Right cardiac atrium (tissue), 5 donors: Measurements from ENCODE around the gene PNPT1. TPM values are rescaled to one million over a fixed set of nuclear protein-coding genes. Genes with fewer than 3 reads are reported as not detected.
A peak's percentile ranks its signal among the peaks of the same experiment; 100 is the strongest.
"Not testable (repeated sequence)": the region's sequence is repeated elsewhere in the genome, so short reads cannot be mapped to it uniquely, and the experiment has no call there.

Experiments used
- ATAC-seq, 2 donors: fragments of 200-7000 bp; cut with Tn5 transposase; one replicate each; pipeline versions ENCODE4 v1.8.0 to v1.9.1; 2020; ENCODE audit warnings: moderate library complexity in 2 of 2, mild to moderate bottlenecking in 1 of 2
- DNase-seq, 3 donors: peaks; one replicate each; pipeline ENCODE4 v3.0.0-alpha.2; 2020
- H3K27ac ChIP-seq: one replicate; pipeline ENCODE4 v1.5.1; 2013; ENCODE audit warnings: mild to moderate bottlenecking, low read length, control low read depth, moderate library complexity
- H3K27me3 ChIP-seq: one replicate; pipeline ENCODE4 v1.6.1; 2013; ENCODE audit not compliant: control insufficient read depth, insufficient read depth
- H3K4me1 ChIP-seq: one replicate; pipeline ENCODE4 v1.6.1; 2013; ENCODE audit warnings: low read length; ENCODE audit not compliant: control insufficient read depth, insufficient read depth
- H3K4me3 ChIP-seq: one replicate; pipeline ENCODE4 v1.5.1; 2013; ENCODE audit warnings: low read length, control low read depth
- H3K9me3 ChIP-seq: one replicate; pipeline ENCODE4 v1.6.1; 2013; ENCODE audit warnings: low read length; ENCODE audit not compliant: control insufficient read depth
- WGBS: extraction: QIAGEN DNeasy Blood & Tissue Kit; methylation state at CpG from one replicate; pipeline ENCODE4 v1.1.7; 2013; 5-methylcytosine and 5-hydroxymethylcytosine counted together
- intact Hi-C, 4 donors: fragments of 100-400 bp; cut with DNase I; formaldehyde crosslinking; loops; one replicate each; pipeline versions ENCODE4 v1.11.0 to v1.14.0; 2022 to 2023
- polyA plus RNA-seq: library from polyadenylated mRNA; stranded (reverse); fragments of 200-250 nt; gene quantifications from one replicate; pipeline ENCODE4 v1.2.3, GENCODE V29; 2013
- total RNA-seq, 4 donors: library from RNA; stranded (reverse); fragmentation: NEBNext Ultra II Directional; extraction: Animal tissue kit (Norgen Biotek cat#: 25700); gene quantifications; one replicate each; pipeline ENCODE4 v1.2.1, GENCODE V29; 2021
- donor health status: healthy with polysubstance abuse.
- donor health status: DM: no; HTN: yes; CAD: no.
- donor health status: DM: no; HTN: no; CAD: no.
- donor health status: DM: no; HTN: yes; CAD: no; lungs with severe emphysema.
- donor health status: DM: yes; HTN: yes; CAD: no.

PNPT1 gene
- total and polyA plus RNA-seq, 5 donors, result 11.7 to 23.5 (median 21.2) TPM

DNA sequence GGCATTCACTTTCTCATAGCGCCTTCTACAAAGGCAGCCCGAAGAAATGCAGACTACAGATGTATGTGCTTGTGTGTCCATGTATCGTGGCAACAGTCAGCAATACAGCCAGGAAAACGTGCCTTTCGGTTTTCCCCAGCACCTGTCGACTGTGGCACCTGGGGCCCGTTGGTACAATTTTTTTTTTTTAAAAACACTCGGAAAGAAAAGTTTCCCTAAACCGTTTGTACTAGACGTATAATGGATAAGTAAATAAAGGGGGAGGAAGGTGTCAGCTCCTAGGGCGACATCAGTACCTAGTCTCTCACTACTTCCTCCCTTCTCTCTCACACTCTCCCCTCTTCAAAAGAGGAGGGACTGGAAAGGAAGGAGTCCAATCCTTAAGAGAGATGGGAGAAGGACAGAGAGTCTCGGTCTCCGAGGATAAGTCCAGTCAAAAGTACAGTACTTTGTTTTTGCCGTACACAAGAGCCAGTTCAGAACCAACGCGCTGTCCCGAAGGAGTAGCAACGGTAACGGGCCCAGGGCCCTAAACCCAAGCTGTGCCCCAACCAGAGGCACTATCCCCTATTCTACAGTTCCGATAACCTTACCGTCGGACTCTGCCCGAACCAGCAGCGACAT lies 77.0 kb downstream of the PNPT1 start:
- ATAC-seq, result peak; percentile 1 to 13
- H3K4me3 ChIP-seq, result peak overlapping the region; percentile 79
- under 1% methylated on average over 24 of the region's 24 CpGs for WGBS
- H3K9me3 ChIP-seq, result no peaks in the 10 kb centered on the region
- no peak for DNase-seq
- no peaks in the 10 kb centered on the region for H3K27me3 ChIP-seq
- H3K4me1 ChIP-seq, result peaks cover 8% of the 10 kb centered on the region
- intact Hi-C loops, result no loop called here
- H3K27ac ChIP-seq, result peak overlapping the region; percentile 96

- Histone ChIP-seq H3K27ac (no peak overlapping the region), H3K27me3 (no peaks in the 10 kb centered on the region), H3K4me3 (no peak overlapping the region), H3K9me3 (no peaks in the 10 kb centered on the region), H3K4me1 (peaks cover 7% of the 10 kb centered on the region)
- ATAC-seq (no peak), DNase-seq (no peak)
- intact Hi-C loops, result no loop called here
- 90% methylated on average over 1 of the region's 1 CpG for WGBS
Measured at GRCh38 chr2:55611997-55612396, 81.6 kb downstream of the PNPT1 start.

DNA sequence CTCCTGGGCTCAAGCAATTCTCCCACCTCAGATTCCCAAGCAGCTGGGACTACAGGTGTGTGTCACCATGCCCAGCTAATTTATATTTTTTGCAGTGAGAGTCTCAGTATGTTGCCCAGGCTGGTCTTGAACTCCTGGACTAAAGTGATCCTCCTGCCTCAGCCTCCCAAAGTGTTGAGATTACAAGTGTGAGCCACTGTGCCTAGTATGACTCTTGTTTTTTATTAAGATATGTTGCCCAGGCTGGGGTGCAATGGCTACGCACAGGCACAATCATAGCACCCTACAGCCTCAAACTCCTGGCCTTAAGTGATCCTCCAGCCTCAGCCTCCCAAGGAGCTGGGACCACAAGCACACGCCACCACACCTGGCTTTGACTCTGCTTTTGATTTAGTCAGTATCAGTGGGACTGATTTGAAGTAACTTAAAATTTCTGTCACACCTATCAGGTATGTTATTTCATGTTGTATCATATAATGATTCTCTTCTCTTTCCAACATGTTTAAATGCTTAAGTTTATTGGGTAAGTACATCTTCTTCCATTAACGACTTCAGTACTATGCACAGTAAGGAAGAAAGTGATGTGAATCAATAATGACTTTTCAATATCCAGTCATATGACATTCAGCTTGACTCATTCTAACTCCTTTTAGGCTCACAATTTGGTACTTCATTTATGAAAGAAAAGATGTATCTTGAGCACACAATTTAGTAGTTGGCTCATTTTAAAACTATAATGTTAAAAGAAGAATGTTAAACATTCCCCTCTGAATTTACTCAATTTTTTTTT lies 82.5 kb downstream of the PNPT1 start:
- ATAC-seq, result no peak
- H3K4me3 ChIP-seq, result no peak overlapping the region
- WGBS, result 98% methylated on average over 3 of the region's 3 CpGs
- peaks cover 7% of the 10 kb centered on the region for H3K4me1 ChIP-seq
- intact Hi-C loops, result no loop called here
- no peaks in the 10 kb centered on the region for H3K27me3 ChIP-seq
- no peak overlapping the region for H3K27ac ChIP-seq
- no peak for DNase-seq
- no peaks in the 10 kb centered on the region for H3K9me3 ChIP-seq

DNA sequence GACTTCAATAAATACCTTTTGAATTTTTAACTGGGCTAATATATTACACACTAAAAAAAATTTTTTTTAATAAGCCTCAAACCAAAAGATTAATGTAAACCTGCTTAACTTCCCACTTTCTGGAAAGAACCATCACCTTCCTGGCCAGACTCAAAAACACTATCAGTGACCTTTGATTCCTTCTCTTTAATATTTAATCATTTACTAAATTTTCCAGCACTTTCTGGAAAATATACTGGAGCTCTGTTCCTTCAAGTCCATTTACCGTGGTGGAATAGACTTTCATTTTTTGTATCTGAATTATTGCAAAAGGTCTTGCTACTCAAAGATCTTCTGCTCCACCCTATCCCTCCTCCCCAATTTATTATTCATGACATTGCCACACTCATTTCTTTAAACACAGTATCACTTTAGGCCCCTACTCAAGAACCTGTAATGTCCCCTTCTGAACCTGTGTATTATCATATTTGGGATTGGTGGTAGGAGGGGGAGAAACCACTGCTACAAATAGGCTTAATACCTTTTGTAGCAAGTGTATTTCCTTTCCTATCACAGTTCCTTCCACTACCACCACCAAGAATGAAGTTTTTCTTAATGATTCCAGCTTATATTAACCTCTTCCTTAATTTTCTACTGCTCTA lies 83.6 kb downstream of the PNPT1 start:
- Histone ChIP-seq H3K9me3 (no peaks in the 10 kb centered on the region), H3K27ac (no peak overlapping the region), H3K27me3 (no peaks in the 10 kb centered on the region), H3K4me1 (peaks cover 5% of the 10 kb centered on the region), H3K4me3 (no peak overlapping the region)
- ATAC-seq (no peak), DNase-seq (no peak)
- intact Hi-C loops, result no loop called here
- WGBS, result 77% methylated on average over 1 of the region's 1 CpG

GRCh38 chr2:55609193-55609794 lies 84.3 kb downstream of the PNPT1 start:
- Histone ChIP-seq H3K4me3 (no peak overlapping the region), H3K27ac (no peak overlapping the region)
- WGBS, result 62% methylated on average over 8 of the region's 8 CpGs

GRCh38 chr2:55607717-55608116 lies 85.9 kb downstream of the PNPT1 start:
- WGBS, result over 99% methylated on average over 3 of the region's 3 CpGs
- Histone ChIP-seq H3K27ac (no peak overlapping the region), H3K9me3 (no peaks in the 10 kb centered on the region), H3K4me1 (peaks cover 5% of the 10 kb centered on the region), H3K4me3 (no peak overlapping the region), H3K27me3 (no peaks in the 10 kb centered on the region)
- ATAC-seq (no peak), DNase-seq (no peak)
- intact Hi-C loops, result no loop called here

More at GRCh38 chr2:55609193-55609794, 84.3 kb downstream of the PNPT1 start:
- H3K4me1 ChIP-seq, result peaks cover 5% of the 10 kb centered on the region
- H3K27me3 ChIP-seq, result no peaks in the 10 kb centered on the region
- no peaks in the 10 kb centered on the region for H3K9me3 ChIP-seq
- intact Hi-C loops, result no loop called here
- ATAC-seq (peak; percentile 16 to 36), DNase-seq (no peak)

GRCh38 chr2:55604027-55604565 lies 89.5 kb downstream of the PNPT1 start:
- intact Hi-C loops, result no loop called here
- H3K27ac ChIP-seq, result no peak overlapping the region
- DNase-seq (no peak), ATAC-seq (no peak)
- no peaks in the 10 kb centered on the region for H3K9me3 ChIP-seq
- H3K27me3 ChIP-seq, result no peaks in the 10 kb centered on the region
- H3K4me3 ChIP-seq, result no peak overlapping the region
- H3K4me1 ChIP-seq, result peaks cover 7% of the 10 kb centered on the region
- WGBS, result 84% methylated on average over 1 of the region's 1 CpG

DNA sequence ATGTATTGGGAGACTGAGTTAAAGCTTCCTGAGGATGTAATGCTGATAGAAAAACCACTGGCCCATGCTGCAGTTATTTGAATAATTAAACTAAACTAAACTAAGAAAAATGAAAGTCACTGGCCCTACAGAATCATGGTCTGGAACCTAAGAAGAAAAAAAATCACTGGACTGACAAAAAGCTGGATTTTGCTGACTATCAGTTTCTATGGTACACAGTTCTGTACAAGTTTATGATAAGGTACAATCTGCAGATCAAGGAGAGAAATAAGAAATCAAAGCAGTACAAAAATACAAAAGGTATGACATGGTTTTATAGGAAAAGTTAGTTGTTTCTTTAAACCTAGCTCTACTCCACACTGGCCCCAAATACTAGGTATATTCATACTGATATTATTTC lies 91.8 kb downstream of the PNPT1 start:
- no peak for DNase-seq
- Histone ChIP-seq H3K27me3 (no peaks in the 10 kb centered on the region), H3K27ac (no peak overlapping the region), H3K4me1 (peaks cover 5% of the 10 kb centered on the region), H3K9me3 (no peaks in the 10 kb centered on the region), H3K4me3 (no peak overlapping the region)
- no peak for ATAC-seq
- intact Hi-C loops, result no loop called here

DNA sequence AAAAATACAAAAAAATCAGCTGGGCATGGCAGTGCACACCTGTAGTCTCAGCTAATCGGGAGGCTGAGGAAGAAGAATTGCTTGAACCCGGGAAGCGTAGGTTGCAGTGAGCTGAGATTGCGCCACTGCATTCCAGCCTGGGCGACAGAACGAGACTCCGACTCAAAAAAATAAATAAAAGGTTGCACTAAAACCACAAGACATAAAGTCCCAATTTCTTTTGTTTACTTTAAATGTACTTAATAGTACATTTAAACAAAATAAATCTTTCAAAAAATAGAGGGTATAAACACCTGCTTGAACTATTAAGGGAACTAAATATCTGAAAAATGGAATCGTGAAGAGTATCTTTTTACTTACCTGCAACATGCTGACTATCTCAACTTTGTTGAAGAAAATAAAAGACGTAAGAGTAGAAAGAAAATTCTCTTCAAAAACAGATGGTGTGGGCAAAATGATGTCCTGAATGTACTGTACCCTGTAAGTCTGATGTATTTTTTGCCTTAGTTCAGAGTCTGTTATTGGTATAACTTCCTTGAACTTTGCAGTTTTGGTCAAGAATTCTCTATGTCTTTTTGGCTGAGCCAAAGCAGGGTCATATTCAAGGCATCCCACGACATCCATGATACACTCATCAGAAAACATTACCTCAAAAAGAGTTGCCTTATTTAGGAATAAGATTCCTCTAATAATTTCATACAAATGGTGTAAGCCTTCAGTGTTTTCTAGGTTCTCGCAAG lies 95.4 kb downstream of the PNPT1 start:
- H3K27me3 ChIP-seq, result no peaks in the 10 kb centered on the region
- intact Hi-C loops, result no loop called here
- 96% methylated on average over 11 of the region's 11 CpGs for WGBS
- ATAC-seq (no peak), DNase-seq (no peak)
- peaks cover 5% of the 10 kb centered on the region for H3K4me1 ChIP-seq
- H3K9me3 ChIP-seq, result no peaks in the 10 kb centered on the region
- H3K4me3 ChIP-seq, result no peak overlapping the region
- no peak overlapping the region for H3K27ac ChIP-seq

DNA sequence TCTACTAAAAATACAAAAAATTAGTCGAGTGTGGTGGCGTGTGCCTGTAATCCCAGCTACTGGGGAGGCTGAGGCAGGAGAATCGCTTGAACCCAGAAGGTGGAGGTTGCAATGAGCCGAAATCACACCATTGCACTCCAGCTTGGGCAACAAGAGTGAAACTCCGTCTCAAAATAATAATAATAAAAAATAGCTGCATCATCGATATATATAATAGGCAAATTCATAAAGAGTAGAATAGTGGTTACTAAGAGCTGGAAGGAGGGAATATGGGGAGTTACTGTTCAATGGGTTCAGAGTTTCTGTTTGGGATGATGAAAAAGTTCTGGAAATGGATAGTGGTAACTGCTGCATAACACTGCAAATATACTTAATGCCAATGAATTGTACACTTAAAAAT lies 96.8 kb downstream of the PNPT1 start:
- H3K4me3 ChIP-seq, ATAC-seq, H3K27me3 ChIP-seq, DNase-seq, intact Hi-C loops, H3K4me1 ChIP-seq, H3K9me3 ChIP-seq, H3K27ac ChIP-seq: not testable (repeated sequence)
- WGBS, result 99% methylated on average over 6 of the region's 6 CpGs
